Left ventricle myocardium inferior (tissue), 1 donor: ENCODE data around the gene SCYGR1. TPM values are rescaled to one million over a fixed set of nuclear protein-coding genes. Genes with fewer than 3 reads are reported as not detected.
"Not testable (repeated sequence)": the region's sequence is repeated elsewhere in the genome, so short reads cannot be mapped to it uniquely, and the experiment has no call there.

Experiments used
- DNase-seq: peaks from one replicate; pipeline ENCODE4 v3.0.0-alpha.2; 2020
- H3K27ac ChIP-seq: fragments of 200-600 bp; replicated peaks from 2 replicates; pipeline ENCODE4 v1.8.0; 2021
- H3K27me3 ChIP-seq: fragments of 200-600 bp; 2 replicates; pipeline ENCODE4 v1.8.0; 2021; ENCODE audit warnings: low read depth
- H3K36me3 ChIP-seq: fragments of 200-600 bp; 2 replicates; pipeline ENCODE4 v1.8.0; 2021
- H3K4me1 ChIP-seq: fragments of 200-600 bp; 2 replicates; pipeline ENCODE4 v1.8.0; 2021
- H3K4me3 ChIP-seq: fragments of 200-600 bp; 2 replicates; pipeline ENCODE4 v1.8.0; 2021; ENCODE audit warnings: mild to moderate bottlenecking, moderate library complexity
- H3K9me3 ChIP-seq: fragments of 200-600 bp; replicated peaks from 2 replicates; pipeline ENCODE4 v1.8.0; 2021
- intact Hi-C: fragments of 100-400 bp; cut with micrococcal nuclease; formaldehyde crosslinking; loops from one replicate; pipeline ENCODE4 v1.11.0; 2022
- total RNA-seq: library from RNA; stranded (reverse); fragmentation: NEBNext Ultra II Directional; extraction: Animal tissue kit (Norgen Biotek cat#: 25700); gene quantifications from one replicate; pipeline ENCODE4 v1.2.1, GENCODE V29; 2021
- TF ChIP-seq, protein P1 (sequence below): fragments of 200-600 bp; IDR thresholded peaks from 2 replicates; pipeline ENCODE4 v1.8.0; 2021; ENCODE audit warnings: antibody characterized with exemption, mild to moderate bottlenecking, borderline replicate concordance
- donor health status: DM: no; HTN: yes; CAD: no; lungs with severe emphysema.

The SCYGR1 gene
- total RNA-seq, 1 donor from 2014 or later = not detected

DNA sequence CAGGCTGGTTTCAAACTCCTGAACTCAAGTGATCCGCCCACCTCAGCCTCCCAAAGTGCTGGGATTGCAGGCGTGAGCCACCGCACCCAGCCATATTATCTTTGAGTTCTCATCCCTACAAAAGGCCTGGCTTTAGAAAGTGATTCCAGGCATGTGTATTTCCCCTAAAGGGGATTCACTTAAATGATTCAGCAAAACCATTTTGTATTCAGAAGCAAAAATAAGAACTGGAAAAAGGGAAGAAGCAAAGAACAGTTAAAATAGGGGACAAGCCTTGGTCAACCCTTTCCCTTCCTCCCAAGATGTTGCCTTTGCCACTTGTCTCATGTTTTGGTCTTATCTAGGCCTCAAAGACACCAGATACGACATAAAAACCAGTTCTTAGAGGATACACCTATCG lies 19.2 kb downstream of the SCYGR1 start:
- TF ChIP-seq, protein P1, sequence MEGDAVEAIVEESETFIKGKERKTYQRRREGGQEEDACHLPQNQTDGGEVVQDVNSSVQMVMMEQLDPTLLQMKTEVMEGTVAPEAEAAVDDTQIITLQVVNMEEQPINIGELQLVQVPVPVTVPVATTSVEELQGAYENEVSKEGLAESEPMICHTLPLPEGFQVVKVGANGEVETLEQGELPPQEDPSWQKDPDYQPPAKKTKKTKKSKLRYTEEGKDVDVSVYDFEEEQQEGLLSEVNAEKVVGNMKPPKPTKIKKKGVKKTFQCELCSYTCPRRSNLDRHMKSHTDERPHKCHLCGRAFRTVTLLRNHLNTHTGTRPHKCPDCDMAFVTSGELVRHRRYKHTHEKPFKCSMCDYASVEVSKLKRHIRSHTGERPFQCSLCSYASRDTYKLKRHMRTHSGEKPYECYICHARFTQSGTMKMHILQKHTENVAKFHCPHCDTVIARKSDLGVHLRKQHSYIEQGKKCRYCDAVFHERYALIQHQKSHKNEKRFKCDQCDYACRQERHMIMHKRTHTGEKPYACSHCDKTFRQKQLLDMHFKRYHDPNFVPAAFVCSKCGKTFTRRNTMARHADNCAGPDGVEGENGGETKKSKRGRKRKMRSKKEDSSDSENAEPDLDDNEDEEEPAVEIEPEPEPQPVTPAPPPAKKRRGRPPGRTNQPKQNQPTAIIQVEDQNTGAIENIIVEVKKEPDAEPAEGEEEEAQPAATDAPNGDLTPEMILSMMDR = no peak
- intact Hi-C loops = no loop called here
- DNase-seq = no peak
- Histone ChIP-seq H3K9me3 (no peaks in the 10 kb centered on the region), H3K27ac (no peak overlapping the region), H3K4me3 (no peak overlapping the region), H3K36me3 (no peaks in the 10 kb centered on the region), H3K4me1 (peaks cover 5% of the 10 kb centered on the region), H3K27me3 (peaks cover 14% of the 10 kb centered on the region)

DNA sequence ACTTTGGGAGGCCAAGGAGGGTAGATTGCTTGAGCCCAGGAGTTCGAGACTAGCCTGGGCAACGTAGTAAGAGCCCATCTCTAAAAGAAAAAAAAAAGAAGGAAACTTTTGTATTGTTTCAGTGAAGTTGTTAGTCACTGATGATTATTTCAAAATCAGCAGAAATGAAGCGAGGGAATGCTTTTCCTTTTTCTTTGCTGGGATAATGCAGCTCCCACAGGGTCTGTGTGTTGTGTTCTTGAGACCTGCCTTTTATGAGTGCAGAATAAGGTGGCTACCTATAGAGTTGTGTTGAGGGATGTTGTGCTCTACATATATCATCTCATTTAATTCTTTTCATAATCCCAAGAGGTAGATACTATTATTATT lies 20.3 kb downstream of the SCYGR1 start:
- no peak overlapping the region for H3K4me3 ChIP-seq
- TF ChIP-seq, protein P1 = no peak
- H3K36me3 ChIP-seq = no peaks in the 10 kb centered on the region
- H3K27me3 ChIP-seq = peaks cover 6% of the 10 kb centered on the region
- intact Hi-C loops = no loop called here
- no peak for DNase-seq
- no peaks in the 10 kb centered on the region for H3K9me3 ChIP-seq
- no peak overlapping the region for H3K27ac ChIP-seq
- peaks cover 5% of the 10 kb centered on the region for H3K4me1 ChIP-seq

DNA sequence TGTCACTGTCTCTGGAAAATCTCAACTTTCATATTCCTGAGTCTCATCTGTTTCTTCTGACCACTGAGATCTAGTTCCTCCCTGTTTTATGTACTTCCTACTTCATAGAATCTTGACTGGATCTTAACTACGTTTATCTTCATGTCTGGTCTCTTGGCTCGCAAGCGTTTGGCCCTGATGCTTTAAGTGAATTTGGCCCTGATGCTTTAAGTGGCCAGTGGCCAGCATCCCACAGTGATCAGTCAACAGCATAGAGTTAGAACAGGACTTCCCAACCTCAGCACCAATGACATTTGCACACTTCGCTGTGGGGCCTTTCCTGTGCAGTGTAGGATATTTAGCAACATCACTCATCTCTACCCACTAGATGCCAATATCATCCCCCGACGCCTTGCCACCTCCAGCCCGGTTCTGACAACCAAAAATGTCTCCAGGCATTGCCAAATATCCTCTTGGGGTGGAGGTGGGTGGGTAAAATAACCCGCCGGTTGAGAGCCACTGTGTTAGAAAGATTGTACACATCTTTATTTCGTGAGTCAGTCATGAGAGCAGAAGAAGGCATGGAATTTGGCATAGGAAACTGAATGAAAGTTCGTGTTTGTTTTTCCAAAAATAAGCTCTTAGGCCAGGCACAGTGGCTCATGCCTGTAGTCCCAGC lies 20.9 kb downstream of the SCYGR1 start:
- Histone ChIP-seq H3K4me1 (peaks cover 5% of the 10 kb centered on the region), H3K27me3 (peaks cover 6% of the 10 kb centered on the region), H3K36me3 (no peaks in the 10 kb centered on the region), H3K4me3 (no peak overlapping the region), H3K9me3 (no peaks in the 10 kb centered on the region), H3K27ac (no peak overlapping the region)
- TF ChIP-seq, protein P1 = no peak
- intact Hi-C loops = no loop called here
- no peak for DNase-seq

DNA sequence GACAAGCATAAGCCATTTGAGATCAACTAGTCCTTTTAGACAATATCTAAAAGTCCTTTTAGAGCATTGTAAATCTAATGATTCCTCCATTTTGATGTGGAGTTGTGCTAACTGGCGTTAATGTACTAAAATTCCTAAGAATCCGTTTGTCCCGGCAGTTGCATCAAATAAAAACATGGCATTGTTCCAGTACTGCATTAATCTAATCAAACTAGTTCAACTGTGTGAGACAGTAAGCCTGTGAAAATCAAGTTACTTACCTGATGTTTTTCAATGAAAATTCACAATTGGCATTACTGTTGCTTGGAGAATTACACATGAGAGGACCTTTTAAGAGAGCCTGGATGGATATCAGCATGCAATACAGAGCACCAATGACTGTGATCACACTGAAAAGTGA lies 21.9 kb downstream of the SCYGR1 start:
- peaks cover 2% of the 10 kb centered on the region for H3K36me3 ChIP-seq
- intact Hi-C loops = no loop called here
- TF ChIP-seq, protein P1 = no peak
- no peak overlapping the region for H3K27ac ChIP-seq
- no peak for DNase-seq
- no peaks in the 10 kb centered on the region for H3K27me3 ChIP-seq
- H3K4me3 ChIP-seq = no peak overlapping the region
- no peaks in the 10 kb centered on the region for H3K9me3 ChIP-seq
- H3K4me1 ChIP-seq = peaks cover 5% of the 10 kb centered on the region

DNA sequence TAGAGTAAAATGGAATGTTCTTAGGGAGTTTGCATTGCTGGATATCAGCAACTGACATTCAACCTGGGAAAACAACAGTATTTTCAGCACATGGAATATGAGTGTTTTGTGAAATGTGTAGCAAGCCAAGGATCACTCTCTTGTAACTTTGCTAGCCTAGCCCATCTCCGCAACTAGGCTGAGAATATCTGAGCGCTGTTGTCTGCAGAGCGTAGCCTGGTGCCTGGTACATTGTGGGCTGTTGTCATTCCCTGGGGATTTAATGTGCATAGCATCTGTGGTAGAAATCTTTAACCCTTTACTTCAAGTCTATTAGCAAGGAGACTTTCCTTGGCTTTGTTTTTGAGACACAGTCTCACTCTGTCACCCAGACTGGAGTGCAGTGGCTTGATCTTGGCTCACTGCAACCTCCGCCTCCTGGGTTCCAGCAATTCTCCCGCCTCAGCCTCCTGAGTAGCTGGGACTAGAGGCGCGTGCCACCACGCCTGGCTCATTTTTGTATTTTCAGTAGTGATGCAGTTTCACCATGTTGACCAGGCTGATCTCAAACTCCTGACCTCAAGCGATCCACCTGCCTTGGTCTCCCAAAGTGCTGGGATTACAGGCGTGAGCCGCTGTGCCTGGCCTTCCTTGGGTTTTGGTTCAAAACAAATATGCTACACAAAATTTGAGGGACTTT lies 23.0 kb downstream of the SCYGR1 start:
- DNase-seq, H3K27ac ChIP-seq, H3K4me1 ChIP-seq, H3K9me3 ChIP-seq, H3K27me3 ChIP-seq, H3K4me3 ChIP-seq, intact Hi-C loops, H3K36me3 ChIP-seq: not testable (repeated sequence)

DNA sequence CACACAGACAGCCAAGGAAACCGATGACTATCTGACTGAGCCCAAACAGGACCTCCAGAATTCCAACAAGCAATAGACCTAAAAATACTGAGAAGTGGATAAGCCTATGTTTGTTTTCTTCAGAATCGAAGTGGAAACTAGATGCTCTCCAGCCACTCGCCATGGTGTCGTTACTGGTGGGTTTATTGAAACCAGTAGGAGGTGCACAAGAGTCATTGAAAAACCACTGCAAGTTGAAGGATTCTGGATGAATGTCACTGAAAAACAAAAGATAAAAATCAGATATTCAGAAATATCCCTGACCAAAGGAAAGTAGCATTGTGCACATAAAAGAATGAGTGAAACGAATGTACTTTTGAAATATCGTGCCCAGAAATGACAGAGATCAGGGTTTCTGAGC lies 24.0 kb downstream of the SCYGR1 start:
- peaks cover 5% of the 10 kb centered on the region for H3K4me1 ChIP-seq
- peaks cover 19% of the 10 kb centered on the region for H3K36me3 ChIP-seq
- H3K27me3 ChIP-seq = no peaks in the 10 kb centered on the region
- no peak overlapping the region for H3K27ac ChIP-seq
- DNase-seq = no peak
- H3K4me3 ChIP-seq = no peak overlapping the region
- TF ChIP-seq, protein P1 = no peak
- intact Hi-C loops = no loop called here
- H3K9me3 ChIP-seq = no peaks in the 10 kb centered on the region
